Endothelial cell of umbilical vein (primary cell): ENCODE data around the gene SP6. TPM values are rescaled to one million over a fixed set of nuclear protein-coding genes. Genes with fewer than 3 reads are reported as not detected.

Experiments
- BruUV-seq: library from RNA; stranded (reverse); fragments of 400-500 nt; replicated peaks from 2 replicates; lab custom pipeline; 2021; lab: Mats Ljungman, UMichigan
- CTCF ChIA-PET: fragments of 300-600, 350-600 bp; sonication (Branson Sonifier 250); formaldehyde crosslinking; loops from one replicate; lab custom pipeline; 2021; ENCODE audit warnings: antibody characterized with exemption, inconsistent platforms; lab: Charles Lee
- POLR2A ChIA-PET: fragments of 300-600, 350-600 bp; sonication (Branson Sonifier 250); formaldehyde crosslinking; loops from one replicate; lab custom pipeline; 2021; ENCODE audit warnings: antibody characterized with exemption, inconsistent platforms; lab: Charles Lee
- DNase-seq: peaks from one replicate; pipeline ENCODE4 v3.0.0-alpha.2; 2011; ENCODE audit warnings: low read depth, low spot score
- FAIRE-seq: peaks from 2 replicates; lab custom pipeline; 2011; peaks lifted over from hg19 to GRCh38; lab: Jason Lieb, UNC
- H2AFZ ChIP-seq: 2 replicates; pipeline ENCODE4 v1.6.0; 2012; ENCODE audit warnings: low read depth, low read length, control low read depth, inconsistent platforms
- H3K27ac ChIP-seq: 2 replicates; pipeline ENCODE4 v1.5.1; 2011; ENCODE audit warnings: low read depth, mild to moderate bottlenecking, control low read depth, low read length, moderate library complexity; ENCODE audit not compliant: insufficient read depth
- H3K27me3 ChIP-seq, 2 experiments: 2 replicates each; pipeline versions ENCODE4 v1.6.0 to v1.6.1; 2011; ENCODE audit warnings: low read length in 2 of 2, mixed read lengths in 1 of 2; ENCODE audit not compliant: control insufficient read depth in 2 of 2, insufficient read depth in 2 of 2
- H3K36me3 ChIP-seq, 2 experiments: 2 replicates in 1 of 2; 3 replicates in 1 of 2; pipeline ENCODE4 v1.5.1; 2011; ENCODE audit warnings: low read length in 2 of 2, mild to moderate bottlenecking in 1 of 2, moderate library complexity in 1 of 2; ENCODE audit not compliant: control insufficient read depth in 2 of 2, insufficient read depth in 2 of 2; ENCODE audit errors: extremely low read depth in 1 of 2
- H3K4me1 ChIP-seq: 3 replicates; pipeline ENCODE4 v1.5.1; 2011; ENCODE audit warnings: mild to moderate bottlenecking, low read length; ENCODE audit not compliant: control insufficient read depth, insufficient read depth; ENCODE audit errors: extremely low read depth
- H3K4me2 ChIP-seq: 2 replicates; pipeline ENCODE4 v1.6.1; 2011; ENCODE audit warnings: low read length, control low read depth, mixed read lengths; ENCODE audit not compliant: insufficient read depth
- H3K4me3 ChIP-seq, 3 experiments: fragments of 200-600 bp in 1 of 3; sonication (generic), shearing (Covaris generic) in 1 of 3; replicated peaks in 1 of 3; 2 replicates each; pipeline ENCODE4 v1.5.1; 2011 to 2016; ENCODE audit warnings: control low read depth in 3 of 3, low read length in 3 of 3, mild to moderate bottlenecking in 2 of 3, inconsistent platforms in 1 of 3, low read depth in 1 of 3, moderate library complexity in 1 of 3; ENCODE audit not compliant: insufficient read depth in 1 of 3
- H3K79me2 ChIP-seq: 2 replicates; pipeline ENCODE4 v1.6.0; 2012; ENCODE audit warnings: low read length, inconsistent platforms; ENCODE audit not compliant: control insufficient read depth, insufficient read depth
- H3K9ac ChIP-seq: replicated peaks from 2 replicates; pipeline ENCODE3; 2011; ENCODE audit warnings: low read length, control low read depth; ENCODE audit not compliant: insufficient read depth; ENCODE audit errors: extremely low read depth
- H3K9me1 ChIP-seq: replicated peaks from 3 replicates; pipeline ENCODE4 v1.6.0; 2011; ENCODE audit warnings: mild to moderate bottlenecking, low read length; ENCODE audit not compliant: control insufficient read depth, insufficient read depth; ENCODE audit errors: extremely low read depth
- H3K9me3 ChIP-seq: replicated peaks from 2 replicates; pipeline ENCODE4 v1.5.1; 2012; ENCODE audit warnings: low read length, inconsistent platforms; ENCODE audit not compliant: control insufficient read depth, insufficient read depth
- H4K20me1 ChIP-seq: replicated peaks from 2 replicates; pipeline ENCODE3; 2011; ENCODE audit warnings: mild to moderate bottlenecking, low read length; ENCODE audit not compliant: control insufficient read depth, insufficient read depth; ENCODE audit errors: extremely low read depth
- CTCF ChIP-seq, 2 donors: IDR thresholded peaks; 1 replicate in 1 of 2; 2 replicates in 1 of 2; pipeline ENCODE4 v1.5.1; 2011; ENCODE audit warnings: low read length in 2 of 2, mild to moderate bottlenecking in 2 of 2, moderate library complexity in 2 of 2, control low read depth in 1 of 2, inconsistent platforms in 1 of 2, low read depth in 1 of 2; ENCODE audit not compliant: insufficient read depth in 1 of 2; ENCODE audit errors: extremely low read depth in 1 of 2
- EZH2 ChIP-seq: IDR thresholded peaks from 2 replicates; pipeline ENCODE4 v1.6.1; 2012; ENCODE audit warnings: borderline replicate concordance, low read depth, mild to moderate bottlenecking, moderate library complexity, low read length, inconsistent platforms; ENCODE audit not compliant: severe bottlenecking
- FOS ChIP-seq: IDR thresholded peaks from 2 replicates; pipeline ENCODE4 v1.6.1; 2011; ENCODE audit warnings: mild to moderate bottlenecking, low read length, moderate library complexity, borderline replicate concordance; ENCODE audit not compliant: insufficient read depth
- GATA2 ChIP-seq: IDR thresholded peaks from 2 replicates; pipeline ENCODE4 v1.7.0; 2011; ENCODE audit warnings: low read depth, mild to moderate bottlenecking, moderate library complexity, mixed read lengths, low read length; ENCODE audit not compliant: insufficient read length, insufficient read depth
- JUN ChIP-seq: IDR thresholded peaks from 2 replicates; pipeline ENCODE4 v1.6.1; 2011; ENCODE audit warnings: borderline replicate concordance, low read depth; ENCODE audit not compliant: insufficient read length, insufficient read depth
- MAX ChIP-seq: IDR thresholded peaks from 2 replicates; pipeline ENCODE4 v1.6.1; 2011; ENCODE audit not compliant: insufficient read depth, insufficient read length
- MYC ChIP-seq: IDR thresholded peaks from one replicate; pipeline ENCODE4 v1.6.1; 2011; ENCODE audit warnings: mild to moderate bottlenecking, low read depth, low read length
- POLR2A ChIP-seq: IDR thresholded peaks from 2 replicates; pipeline ENCODE4 v1.6.1; 2012; ENCODE audit warnings: low read depth, mild to moderate bottlenecking, control low read depth, low read length
- POLR2AphosphoS5 ChIP-seq: IDR thresholded peaks from 2 replicates; pipeline ENCODE4 v1.6.1; 2012; ENCODE audit warnings: low read depth, mild to moderate bottlenecking, control low read depth, low read length, moderate library complexity; ENCODE audit not compliant: insufficient read depth
- dilution Hi-C: fragments of 300-500 bp; cut with MboI; formaldehyde crosslinking; loops from one replicate; pipeline ENCODE4 v1.15.0; 2019; ENCODE audit warnings: low sequenced_read_pairs; ENCODE audit not compliant: extremely low pct_ligation_motif_present
- intact Hi-C: fragments of 100-400 bp; cut with micrococcal nuclease; formaldehyde crosslinking; loops from one replicate; pipeline ENCODE4 v1.10.0; 2022
- polyA plus RNA-seq, 4 experiments: library from polyadenylated mRNA; depleted of rRNA in 3 of 4; stranded (reverse) in 3 of 4; unstranded in 1 of 4; fragments of >200 nt; gene quantifications; 2 replicates each; pipeline versions ENCODE4 v1.2.1 to v1.2.3, GENCODE V29; 2011 to 2012; ENCODE audit warnings: missing spikeins in 1 of 4
- total RNA-seq: library from RNA; stranded (reverse); gene quantifications from 2 replicates; pipeline ENCODE4 v1.2.3, GENCODE V29; 2021

Gene SP6
- total and polyA plus RNA-seq, 2 donors (not counting 3 experiments of a cell fraction or from before 2014, with no cell fraction given) = 0.11 to 1.3 TPM

GRCh38 chr17:47878203-47879027 lies 27.5 kb upstream of the SP6 start:
- FAIRE-seq (no peak), DNase-seq (no peak)
- H4K20me1 ChIP-seq = no peaks in the 10 kb centered on the region
- BruUV-seq = no TSS peak
- no peaks in the 10 kb centered on the region for H3K9me3 ChIP-seq
- dilution Hi-C loops (no loop called here), intact Hi-C loops (no loop called here)
- no peak overlapping the region for H2AFZ ChIP-seq
- H3K9ac ChIP-seq = no peak overlapping the region
- no peaks in the 10 kb centered on the region for H3K36me3 ChIP-seq
- ChIA-PET POLR2A (no interaction called here), CTCF (interaction anchor here (1.7 to 2.5 kb wide), 2 partner anchors 11 to 17 kb away, joined by 8 to 17 read pairs; partner anchors contain the start of gene SP2)
- no peak for TF ChIP-seq POLR2A
- TF ChIP-seq POLR2AphosphoS5 = no peak
- TF ChIP-seq GATA2 = no peak
- TF ChIP-seq FOS = no peak
- TF ChIP-seq MYC = no peak
- TF ChIP-seq JUN = no peak
- no peak for TF ChIP-seq MAX
- no peak for TF ChIP-seq EZH2
- TF ChIP-seq CTCF (IDR thresholded peaks at IDR 0.05; ENCODE audit: extremely low read depth in 1 of 2, insufficient read depth in 1 of 2, low read depth in 1 of 2, low read length in 2 of 2) = no peak
- peaks cover 7% of the 10 kb centered on the region for H3K4me1 ChIP-seq
- H3K4me2 ChIP-seq = no peak overlapping the region
- H3K79me2 ChIP-seq = no peaks in the 10 kb centered on the region
- H3K4me3 ChIP-seq = no peak overlapping the region
- H3K27ac ChIP-seq = no peak overlapping the region
- peaks cover 16 to 17% of the 10 kb centered on the region in 2 experiments for H3K27me3 ChIP-seq
- H3K9me1 ChIP-seq = no peaks in the 10 kb centered on the region
